Astrocyte (in vitro differentiated cells and primary cell): ENCODE results near the gene IL10RB. TPM values are rescaled to one million over a fixed set of nuclear protein-coding genes. Genes with fewer than 3 reads are reported as not detected.

ENCODE experiments used
- DNase-seq: peaks from one replicate; pipeline ENCODE4 v3.0.0-alpha.2; 2010; ENCODE audit warnings: low read depth
- FAIRE-seq: peaks from 2 replicates; lab custom pipeline; 2011; peaks lifted over from hg19 to GRCh38; lab: Jason Lieb, UNC
- H2AFZ ChIP-seq: 2 replicates; pipeline ENCODE4 v1.6.0; 2012; ENCODE audit warnings: low read depth, low read length, inconsistent platforms
- H3K27ac ChIP-seq: 2 replicates; pipeline ENCODE4 v1.5.1; 2011; ENCODE audit warnings: low read depth, low read length, inconsistent platforms
- H3K27me3 ChIP-seq: 2 replicates; pipeline ENCODE4 v1.6.0; 2011; ENCODE audit warnings: low read length, inconsistent platforms; ENCODE audit not compliant: insufficient read depth
- H3K36me3 ChIP-seq: 2 replicates; pipeline ENCODE4 v1.5.1; 2011; ENCODE audit warnings: low read length, inconsistent platforms; ENCODE audit not compliant: insufficient read depth
- H3K4me1 ChIP-seq: 2 replicates; pipeline ENCODE4 v1.5.1; 2011; ENCODE audit warnings: low read length, inconsistent platforms; ENCODE audit not compliant: insufficient read depth
- H3K4me2 ChIP-seq: 2 replicates; pipeline ENCODE4 v1.6.0; 2012; ENCODE audit warnings: low read length, inconsistent platforms
- H3K4me3 ChIP-seq: 2 replicates; pipeline ENCODE4 v1.5.1; 2011; ENCODE audit warnings: low read depth, mild to moderate bottlenecking, low read length, inconsistent platforms; ENCODE audit not compliant: insufficient read depth
- H3K79me2 ChIP-seq: 2 replicates; pipeline ENCODE4 v1.6.0; 2012; ENCODE audit warnings: mild to moderate bottlenecking, low read length, inconsistent platforms; ENCODE audit not compliant: insufficient read depth
- H3K9ac ChIP-seq: 2 replicates; pipeline ENCODE4 v1.6.0; 2012; ENCODE audit warnings: mild to moderate bottlenecking, low read length, inconsistent platforms
- H3K9me3 ChIP-seq: 2 replicates; pipeline ENCODE4 v1.5.1; 2012; ENCODE audit warnings: low read depth, mild to moderate bottlenecking, low read length, inconsistent platforms; ENCODE audit not compliant: insufficient read depth
- H4K20me1 ChIP-seq: 2 replicates; pipeline ENCODE4 v1.6.0; 2012; ENCODE audit warnings: low read length, inconsistent platforms; ENCODE audit not compliant: insufficient read depth
- H3K27ac Mint-ChIP-seq: one replicate; pipeline ENCODE4 v1.8.0; 2021; ENCODE audit warnings: mild to moderate bottlenecking, mixed read lengths; ENCODE audit not compliant: unreplicated experiment
- H3K27me3 Mint-ChIP-seq: one replicate; pipeline ENCODE4 v1.8.0; 2021; ENCODE audit warnings: low read depth, mixed read lengths; ENCODE audit not compliant: unreplicated experiment
- H3K36me3 Mint-ChIP-seq: one replicate; pipeline ENCODE4 v1.8.0; 2021; ENCODE audit warnings: low read depth, mixed read lengths; ENCODE audit not compliant: unreplicated experiment
- H3K4me1 Mint-ChIP-seq: one replicate; pipeline ENCODE4 v1.8.0; 2021; ENCODE audit warnings: low read depth, mixed read lengths; ENCODE audit not compliant: unreplicated experiment
- H3K4me3 Mint-ChIP-seq: one replicate; pipeline ENCODE4 v1.8.0; 2021; ENCODE audit warnings: mild to moderate bottlenecking, moderate library complexity, mixed read lengths; ENCODE audit not compliant: unreplicated experiment
- H3K9me3 Mint-ChIP-seq: one replicate; pipeline ENCODE4 v1.8.0; 2021; ENCODE audit warnings: mild to moderate bottlenecking, mixed read lengths; ENCODE audit not compliant: unreplicated experiment
- CTCF ChIP-seq: IDR thresholded peaks from 2 replicates; pipeline ENCODE4 v1.5.1; 2011; ENCODE audit warnings: low read depth, mild to moderate bottlenecking, inconsistent platforms, low read length, moderate library complexity; ENCODE audit not compliant: insufficient read depth
- EZH2 ChIP-seq: IDR thresholded peaks from 2 replicates; pipeline ENCODE4 v1.6.1; 2012; ENCODE audit warnings: mild to moderate bottlenecking, low read length, inconsistent platforms; ENCODE audit not compliant: insufficient read depth
- total RNA-seq: library from RNA; stranded (reverse); gene quantifications from 2 replicates; pipeline ENCODE4 v1.2.1, GENCODE V29; 2021

The IL10RB gene
- total RNA-seq, 1 donor from 2014 or later, result 14.0 TPM

DNA sequence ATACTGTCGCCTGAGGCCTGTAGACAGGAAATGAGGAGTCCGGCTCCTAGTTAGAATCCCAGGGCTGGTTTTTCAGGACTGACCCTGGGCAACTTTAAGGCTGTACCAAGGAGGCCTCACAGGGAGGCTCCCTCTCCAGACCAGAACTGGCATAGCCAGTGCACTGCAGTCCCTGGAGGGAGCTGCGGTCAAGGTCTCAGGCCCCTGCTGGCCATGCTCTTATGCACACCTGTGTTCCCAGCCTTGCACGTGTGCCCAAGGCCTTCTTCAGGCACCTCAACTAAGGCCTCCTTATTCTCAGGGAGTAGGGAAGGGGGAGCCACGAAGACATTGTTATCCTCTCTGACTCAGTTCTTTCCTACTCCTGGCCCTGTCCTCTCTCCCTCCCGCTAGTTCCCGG is 36.6 kb downstream of the IL10RB start:
- no peaks in the 10 kb centered on the region for H4K20me1 ChIP-seq
- H3K4me1 ChIP-seq, result no peaks in the 10 kb centered on the region
- peaks cover 3% of the 10 kb centered on the region for H3K27me3 ChIP-seq
- TF ChIP-seq EZH2 (no peak), CTCF (no peak)
- H3K9me3 ChIP-seq, result no peaks in the 10 kb centered on the region
- H3K9me3 Mint-ChIP-seq, result no peaks in the 10 kb centered on the region
- peaks cover 3% of the 10 kb centered on the region for H3K27me3 Mint-ChIP-seq
- H3K36me3 Mint-ChIP-seq, result no peaks in the 10 kb centered on the region
- H3K4me2 ChIP-seq, result no peak overlapping the region
- H3K36me3 ChIP-seq, result no peaks in the 10 kb centered on the region
- H3K4me1 Mint-ChIP-seq, result peaks cover 3% of the 10 kb centered on the region
- no peak for DNase-seq
- FAIRE-seq, result no peak
- no peak overlapping the region for H3K27ac ChIP-seq
- no peak overlapping the region for H3K27ac Mint-ChIP-seq
- H3K4me3 ChIP-seq, result no peak overlapping the region
- no peak overlapping the region for H3K9ac ChIP-seq
- H3K4me3 Mint-ChIP-seq, result no peak overlapping the region
- no peak overlapping the region for H2AFZ ChIP-seq
- H3K79me2 ChIP-seq, result no peaks in the 10 kb centered on the region

DNA sequence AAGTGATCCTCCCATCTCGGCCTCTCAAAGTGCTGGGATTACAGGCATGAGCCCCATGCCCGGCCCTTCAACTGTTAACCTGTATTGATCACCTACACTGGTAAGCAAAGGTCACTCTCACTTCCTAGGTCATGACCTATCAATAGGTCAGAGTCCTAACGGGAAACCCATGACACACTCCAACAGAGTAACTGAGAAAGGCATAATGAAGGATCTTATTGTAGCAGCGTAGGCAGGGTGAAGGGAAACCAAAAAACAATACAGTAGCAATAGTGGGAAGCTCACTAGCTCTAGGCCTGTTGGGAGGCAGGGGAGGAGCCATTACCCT is 39.1 kb downstream of the IL10RB start:
- H3K4me1 ChIP-seq, result no peaks in the 10 kb centered on the region
- Mint-ChIP-seq H3K9me3 (no peaks in the 10 kb centered on the region), H3K4me3 (no peak overlapping the region), H3K27ac (no peak overlapping the region), H3K4me1 (peaks cover 6% of the 10 kb centered on the region), H3K27me3 (peaks cover 3% of the 10 kb centered on the region), H3K36me3 (no peaks in the 10 kb centered on the region)
- H3K36me3 ChIP-seq, result no peaks in the 10 kb centered on the region
- TF ChIP-seq CTCF (no peak), EZH2 (no peak)
- H4K20me1 ChIP-seq, result no peaks in the 10 kb centered on the region
- H3K27ac ChIP-seq, result no peak overlapping the region
- H3K9ac ChIP-seq, result no peak overlapping the region
- H3K79me2 ChIP-seq, result no peaks in the 10 kb centered on the region
- no peak overlapping the region for H2AFZ ChIP-seq
- peaks cover 3% of the 10 kb centered on the region for H3K27me3 ChIP-seq
- DNase-seq, result no peak
- H3K9me3 ChIP-seq, result no peaks in the 10 kb centered on the region
- H3K4me2 ChIP-seq, result no peak overlapping the region
- H3K4me3 ChIP-seq, result no peak overlapping the region
- no peak for FAIRE-seq

- peaks cover 3% of the 10 kb centered on the region for H3K27me3 ChIP-seq
- Mint-ChIP-seq H3K4me1 (peaks cover 6% of the 10 kb centered on the region), H3K4me3 (no peak overlapping the region), H3K36me3 (no peaks in the 10 kb centered on the region), H3K27ac (no peak overlapping the region), H3K27me3 (peaks cover 3% of the 10 kb centered on the region), H3K9me3 (no peaks in the 10 kb centered on the region)
- H3K27ac ChIP-seq, result no peak overlapping the region
- H3K4me3 ChIP-seq, result no peak overlapping the region
- H3K4me1 ChIP-seq, result no peaks in the 10 kb centered on the region
- H3K79me2 ChIP-seq, result no peaks in the 10 kb centered on the region
- no peak overlapping the region for H3K9ac ChIP-seq
- no peaks in the 10 kb centered on the region for H3K36me3 ChIP-seq
- TF ChIP-seq CTCF (no peak), EZH2 (no peak)
- no peak overlapping the region for H2AFZ ChIP-seq
- no peak overlapping the region for H3K4me2 ChIP-seq
- no peaks in the 10 kb centered on the region for H3K9me3 ChIP-seq
- DNase-seq (no peak), FAIRE-seq (no peak)
- no peaks in the 10 kb centered on the region for H4K20me1 ChIP-seq
These were observed 39.8 kb downstream of the IL10RB start for GRCh38 chr21:33305938-33306337.
